ENCODE results near the gene KCND3. TPM values are rescaled to one million over a fixed set of nuclear protein-coding genes. Genes with fewer than 3 reads are reported as not detected.

Gene KCND3
- total RNA-seq, 3 donors from 2014 or later: not detected

GRCh38 chr1:112001436-112001835 is 12.0 kb upstream of the KCND3 start:
- H3K4me1 Mint-ChIP-seq (ENCODE audit: low read depth): no peaks in the 10 kb centered on the region
- H3K4me3 Mint-ChIP-seq: no peak overlapping the region
- ATAC-seq (no peak), DNase-seq (no peak)
- peaks cover 28% of the 10 kb centered on the region for H3K27me3 Mint-ChIP-seq (ENCODE audit: low read depth)
- no peaks in the 10 kb centered on the region for H3K9me3 Mint-ChIP-seq
- H3K36me3 Mint-ChIP-seq (ENCODE audit: insufficient read depth): no peaks in the 10 kb centered on the region

GRCh38 chr1:112000048-112000447 is 10.6 kb upstream of the KCND3 start:
- no peaks in the 10 kb centered on the region for H3K9me3 Mint-ChIP-seq
- peaks cover 39% of the 10 kb centered on the region for H3K27me3 Mint-ChIP-seq (ENCODE audit: low read depth)

GRCh38 chr1:111998332-111998731 is 8.9 kb upstream of the KCND3 start:
- H3K9me3 Mint-ChIP-seq: no peaks in the 10 kb centered on the region
- peaks cover 50% of the 10 kb centered on the region for H3K27me3 Mint-ChIP-seq (ENCODE audit: low read depth)
- no peak for DNase-seq
- H3K4me1 Mint-ChIP-seq (ENCODE audit: low read depth): no peaks in the 10 kb centered on the region
- H3K36me3 Mint-ChIP-seq (ENCODE audit: insufficient read depth): no peaks in the 10 kb centered on the region
- no peak overlapping the region for H3K4me3 Mint-ChIP-seq
- no peak for ATAC-seq

More at GRCh38 chr1:112000048-112000447, 10.6 kb upstream of the KCND3 start:
- DNase-seq (no peak), ATAC-seq (no peak)
- Mint-ChIP-seq H3K36me3 (ENCODE audit: insufficient read depth) (no peaks in the 10 kb centered on the region), H3K4me3 (no peak overlapping the region), H3K4me1 (ENCODE audit: low read depth) (no peaks in the 10 kb centered on the region)

- H3K4me1 Mint-ChIP-seq (ENCODE audit: low read depth): peaks cover 18% of the 10 kb centered on the region
- ATAC-seq (no peak), DNase-seq (no peak)
- peaks cover 72% of the 10 kb centered on the region for H3K27me3 Mint-ChIP-seq (ENCODE audit: low read depth)
- no peak overlapping the region for H3K4me3 Mint-ChIP-seq
- H3K36me3 Mint-ChIP-seq (ENCODE audit: insufficient read depth): no peaks in the 10 kb centered on the region
- no peaks in the 10 kb centered on the region for H3K9me3 Mint-ChIP-seq
Observed at GRCh38 chr1:111992476-111992875, 3.0 kb upstream of the KCND3 start.

- peak overlapping the region; percentile 16 for H3K4me3 Mint-ChIP-seq
- DNase-seq (no peak), ATAC-seq (no peak)
- peaks cover 18% of the 10 kb centered on the region for H3K4me1 Mint-ChIP-seq (ENCODE audit: low read depth)
- H3K36me3 Mint-ChIP-seq (ENCODE audit: insufficient read depth): no peaks in the 10 kb centered on the region
- no peaks in the 10 kb centered on the region for H3K9me3 Mint-ChIP-seq
- H3K27me3 Mint-ChIP-seq (ENCODE audit: low read depth): peaks cover 75% of the 10 kb centered on the region
Observed at GRCh38 chr1:111990878-111991718, 1.6 kb upstream of the KCND3 start.

GRCh38 chr1:111990026-111990877 is 784 bp upstream of the KCND3 start:
- Mint-ChIP-seq H3K9me3 (no peaks in the 10 kb centered on the region), H3K4me3 (peak overlapping the region; percentile 54), H3K4me1 (ENCODE audit: low read depth) (peaks cover 18% of the 10 kb centered on the region), H3K36me3 (ENCODE audit: insufficient read depth) (no peaks in the 10 kb centered on the region), H3K27me3 (ENCODE audit: low read depth) (peaks cover 68% of the 10 kb centered on the region)
- DNase-seq (no peak), ATAC-seq (peak; percentile 20 to 26)

- Mint-ChIP-seq H3K9me3 (no peaks in the 10 kb centered on the region), H3K27me3 (ENCODE audit: low read depth) (peaks cover 65% of the 10 kb centered on the region), H3K4me3 (peak overlapping the region; percentile 54), H3K4me1 (ENCODE audit: low read depth) (peaks cover 18% of the 10 kb centered on the region), H3K36me3 (ENCODE audit: insufficient read depth) (no peaks in the 10 kb centered on the region)
- DNase-seq: no peak
- ATAC-seq: peak in 1 of 2 donors; percentile 15
Observed at GRCh38 chr1:111988743-111989453, 570 bp downstream of the KCND3 start.

GRCh38 chr1:111988377-111988742 is 1.1 kb downstream of the KCND3 start:
- Mint-ChIP-seq H3K4me3 (peak overlapping the region; percentile 54), H3K27me3 (ENCODE audit: low read depth) (peaks cover 68% of the 10 kb centered on the region), H3K9me3 (no peaks in the 10 kb centered on the region), H3K4me1 (ENCODE audit: low read depth) (peaks cover 18% of the 10 kb centered on the region), H3K36me3 (ENCODE audit: insufficient read depth) (no peaks in the 10 kb centered on the region)
- ATAC-seq (no peak), DNase-seq (no peak)

- Mint-ChIP-seq H3K4me3 (no peak overlapping the region), H3K36me3 (ENCODE audit: insufficient read depth) (no peaks in the 10 kb centered on the region), H3K4me1 (ENCODE audit: low read depth) (peaks cover 18% of the 10 kb centered on the region), H3K9me3 (no peaks in the 10 kb centered on the region), H3K27me3 (ENCODE audit: low read depth) (peaks cover 61% of the 10 kb centered on the region)
- no peak for ATAC-seq
- no peak for DNase-seq
Observed at GRCh38 chr1:111987502-111987901, 2.0 kb downstream of the KCND3 start.

- no peak for DNase-seq
- H3K9me3 Mint-ChIP-seq: no peaks in the 10 kb centered on the region
- no peaks in the 10 kb centered on the region for H3K36me3 Mint-ChIP-seq (ENCODE audit: insufficient read depth)
- peaks cover 1% of the 10 kb centered on the region for H3K4me1 Mint-ChIP-seq (ENCODE audit: low read depth)
- no peak for ATAC-seq
- no peak overlapping the region for H3K4me3 Mint-ChIP-seq
- peaks cover 47% of the 10 kb centered on the region for H3K27me3 Mint-ChIP-seq (ENCODE audit: low read depth)
Observed at GRCh38 chr1:111983500-111983899, 6.0 kb downstream of the KCND3 start.

GRCh38 chr1:111982428-111982827 is 7.0 kb downstream of the KCND3 start:
- no peak overlapping the region for H3K4me3 Mint-ChIP-seq
- H3K27me3 Mint-ChIP-seq (ENCODE audit: low read depth): peaks cover 49% of the 10 kb centered on the region
- no peaks in the 10 kb centered on the region for H3K4me1 Mint-ChIP-seq (ENCODE audit: low read depth)
- ATAC-seq (no peak), DNase-seq (no peak)
- no peaks in the 10 kb centered on the region for H3K36me3 Mint-ChIP-seq (ENCODE audit: insufficient read depth)
- H3K9me3 Mint-ChIP-seq: no peaks in the 10 kb centered on the region

- ATAC-seq (no peak), DNase-seq (no peak)
- H3K4me1 Mint-ChIP-seq (ENCODE audit: low read depth): no peaks in the 10 kb centered on the region
- peaks cover 49% of the 10 kb centered on the region for H3K27me3 Mint-ChIP-seq (ENCODE audit: low read depth)
- H3K36me3 Mint-ChIP-seq (ENCODE audit: insufficient read depth): no peaks in the 10 kb centered on the region
- H3K4me3 Mint-ChIP-seq: no peak overlapping the region
- no peaks in the 10 kb centered on the region for H3K9me3 Mint-ChIP-seq
Observed at GRCh38 chr1:111981871-111982270, 7.6 kb downstream of the KCND3 start.

GRCh38 chr1:111981090-111981489 is 8.4 kb downstream of the KCND3 start:
- ATAC-seq: no peak
- no peak overlapping the region for H3K4me3 Mint-ChIP-seq
- peaks cover 50% of the 10 kb centered on the region for H3K27me3 Mint-ChIP-seq (ENCODE audit: low read depth)
- no peaks in the 10 kb centered on the region for H3K4me1 Mint-ChIP-seq (ENCODE audit: low read depth)
- no peak for DNase-seq
- no peaks in the 10 kb centered on the region for H3K9me3 Mint-ChIP-seq
- H3K36me3 Mint-ChIP-seq (ENCODE audit: insufficient read depth): no peaks in the 10 kb centered on the region

- Mint-ChIP-seq H3K9me3 (no peaks in the 10 kb centered on the region), H3K36me3 (ENCODE audit: insufficient read depth) (no peaks in the 10 kb centered on the region), H3K27me3 (ENCODE audit: low read depth) (peaks cover 54% of the 10 kb centered on the region), H3K4me3 (no peak overlapping the region), H3K4me1 (ENCODE audit: low read depth) (no peaks in the 10 kb centered on the region)
- DNase-seq (no peak), ATAC-seq (no peak)
Observed at GRCh38 chr1:111980686-111981085, 8.8 kb downstream of the KCND3 start.

Measured in activated T-cell treated with anti-CD3 and anti-CD28 coated beads, Interleukin-2, amount 50 U/mL, for 4 hours (primary cell).